Measurements from ENCODE around the gene STRADA. TPM values are rescaled to one million over a fixed set of nuclear protein-coding genes. Genes with fewer than 3 reads are reported as not detected.

Gene STRADA
- total and polyA plus RNA-seq, 2 experiments from 2014 or later, result 18.0 to 28.8 TPM

- Histone ChIP-seq H3K36me3 (ENCODE audit: insufficient read depth) (no peaks in the 10 kb centered on the region), H3F3A (replicated peaks; ENCODE audit: low read depth) (no peaks in the 10 kb centered on the region), H2AFZ (no peak overlapping the region), H3K4me2 (peak overlapping the region; percentile 58), H3K4me1 (ENCODE audit: insufficient read depth) (peaks cover 34% of the 10 kb centered on the region), H3K27me3 (ENCODE audit: insufficient read depth) (no peaks in the 10 kb centered on the region), H3K27ac (ENCODE audit: low read depth) (peak overlapping the region; percentile 84), H3K79me2 (replicated peaks; ENCODE audit: insufficient read depth) (no peaks in the 10 kb centered on the region), H3K9me2 (ENCODE audit: insufficient read depth) (no peaks in the 10 kb centered on the region), H3K4me3 (no peak overlapping the region; the same call in 1 of the 2 replicates), H4K20me1 (replicated peaks; ENCODE audit: insufficient read depth) (peaks cover 3% of the 10 kb centered on the region; the same call in 1 of the 2 replicates)
- TF ChIP-seq NANOG (IDR thresholded peaks at IDR 0.05; ENCODE audit: borderline replicate concordance), result no peak
- no peak for TF ChIP-seq EZH2 (IDR thresholded peaks at IDR 0.05; ENCODE audit: low read depth, unreplicated experiment)
- TF ChIP-seq JUNB (IDR thresholded peaks at IDR 0.05; ENCODE audit: unreplicated experiment), result no peak
- TF ChIP-seq ZNF331 (CRISPR knock-in tag; IDR thresholded peaks at IDR 0.05; ENCODE audit: low read depth), result no peak
- TF ChIP-seq EZH2phosphoT487 (IDR thresholded peaks at IDR 0.05; ENCODE audit: unreplicated experiment), result no peak
- TF ChIP-seq ZNF114 (CRISPR knock-in tag; IDR thresholded peaks at IDR 0.05), result no peak
- no peak for TF ChIP-seq CTCF (conservative IDR thresholded peaks at IDR 0.05; ENCODE audit: low read depth in 2 of 2)
- no peak for TF ChIP-seq CREB1 (CRISPR knock-in tag; IDR thresholded peaks at IDR 0.05; ENCODE audit: low read depth)
- TF ChIP-seq ETS1 (IDR thresholded peaks at IDR 0.05), result no peak
- no peak for TF ChIP-seq ZNF462 (CRISPR knock-in tag; IDR thresholded peaks at IDR 0.05)
- no peak for TF ChIP-seq POLR2AphosphoS5 (IDR thresholded peaks at IDR 0.05; ENCODE audit: low read depth)
- TF ChIP-seq STAT1 (IDR thresholded peaks at IDR 0.05; ENCODE audit: unreplicated experiment), result no peak
- no peak for TF ChIP-seq REST (IDR thresholded peaks at IDR 0.05; ENCODE audit: unreplicated experiment)
- DNase-seq (ENCODE audit: low spot score) (peak; percentile 68), ATAC-seq (peak; percentile 43)
- Mint-ChIP-seq H3K9me3 (no peaks in the 10 kb centered on the region), H3K27ac (peak overlapping the region; percentile 45; the same call in 1 of the 2 replicates), H3K27me3 (ENCODE audit: insufficient read depth, low read depth, poor library complexity) (no peaks in the 10 kb centered on the region), H3K4me3 (0 out of 3 replicates have a peak overlapping the region, but pooled peaks have one; percentile 20), H3K36me3 (ENCODE audit: low read depth) (no peaks in the 10 kb centered on the region; the same call in 2 of the 3 replicates), H3K4me1 (peaks cover 35% of the 10 kb centered on the region)
Observed at GRCh38 chr17:63675231-63675606, 66.4 kb downstream of the STRADA start.
